Mesothelial cell of epicardium (in vitro differentiated cells): ENCODE results near the gene SYT1. TPM values are rescaled to one million over a fixed set of nuclear protein-coding genes. Genes with fewer than 3 reads are reported as not detected.
"Not testable (repeated sequence)": the region's sequence is repeated elsewhere in the genome, so short reads cannot be mapped to it uniquely, and the experiment has no call there.

Experiments
- DNase-seq, 2 experiments: peaks; one replicate each; pipeline ENCODE4 v3.0.0; 2021; ENCODE audit warnings: low spot score in 2 of 2; ENCODE audit not compliant: unreplicated experiment in 2 of 2
- H3K27ac Mint-ChIP-seq: 2 replicates; pipeline ENCODE4 v1.8.0; 2021; ENCODE audit warnings: mixed read lengths
- H3K27me3 Mint-ChIP-seq: 2 replicates; pipeline ENCODE4 v1.8.0; 2021; ENCODE audit warnings: low read depth, mixed read lengths
- H3K36me3 Mint-ChIP-seq: 2 replicates; pipeline ENCODE4 v1.8.0; 2021; ENCODE audit warnings: mixed read lengths
- H3K4me1 Mint-ChIP-seq: 2 replicates; pipeline ENCODE4 v1.8.0; 2021; ENCODE audit warnings: mixed read lengths
- H3K4me3 Mint-ChIP-seq: 2 replicates; pipeline ENCODE4 v1.8.0; 2021; ENCODE audit warnings: mild to moderate bottlenecking, moderate library complexity, mixed read lengths
- H3K9me3 Mint-ChIP-seq: 2 replicates; pipeline ENCODE4 v1.8.0; 2021; ENCODE audit warnings: mixed read lengths
- CTCF ChIP-seq: fragments of 200-600 bp; sonication (generic); IDR thresholded peaks from one replicate; pipeline ENCODE4 v1.5.0; 2021; ENCODE audit warnings: antibody characterized with exemption; ENCODE audit not compliant: unreplicated experiment
- total RNA-seq: library from RNA; stranded (reverse); gene quantifications from 3 replicates; pipeline ENCODE4 v1.2.1, GENCODE V29; 2021

The SYT1 gene
- total RNA-seq: 13.6 to 15.4 TPM (median 15.3 TPM) in 3 replicates

DNA sequence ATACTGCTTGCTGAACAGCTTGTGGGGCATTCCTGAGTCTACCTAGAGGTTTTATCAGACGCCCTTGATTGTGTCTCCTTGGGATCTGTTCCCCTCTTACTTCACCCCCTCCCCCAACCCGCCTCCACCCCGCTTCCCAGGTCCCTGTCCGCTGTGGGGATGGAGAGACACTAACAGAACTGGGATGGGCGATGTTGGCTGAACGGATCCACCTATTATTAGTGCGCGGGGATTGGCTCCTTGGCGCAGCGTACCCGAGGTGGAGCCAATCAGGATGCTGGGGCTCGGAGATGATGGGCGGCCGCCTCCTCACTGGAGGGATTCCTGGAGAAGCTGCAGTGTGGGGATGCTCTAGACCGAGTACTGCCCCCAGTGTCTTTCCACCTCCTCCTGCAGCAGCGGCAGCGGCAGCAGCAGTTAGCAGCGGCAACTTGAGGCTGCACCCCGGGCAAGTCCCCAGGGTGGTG is at the start of gene SYT1:
TSS of gene SYT1 (plus strand) at position 372 of the 467 bp plus-strand sequence.
- TF ChIP-seq CTCF: no peak
- Mint-ChIP-seq H3K4me1 (peaks cover 23% of the 10 kb centered on the region), H3K27me3 (peaks cover 32% of the 10 kb centered on the region), H3K27ac (peak within 1 kb of the TSS; percentile 96), H3K9me3 (no peaks in the 10 kb centered on the region), H3K4me3 (peak within 1 kb of the TSS; percentile 89), H3K36me3 (no peaks in the 10 kb centered on the region)
- peak; percentile 49 to 73 for DNase-seq

GRCh38 chr12:78818487-78818886 is 46.1 kb upstream of the SYT1 start:
- peaks cover 4% of the 10 kb centered on the region for H3K36me3 Mint-ChIP-seq
- no peak overlapping the region for H3K27ac Mint-ChIP-seq
- no peak overlapping the region for H3K4me3 Mint-ChIP-seq
- H3K4me1 Mint-ChIP-seq: no peaks in the 10 kb centered on the region
- peaks cover 19% of the 10 kb centered on the region for H3K9me3 Mint-ChIP-seq
- H3K27me3 Mint-ChIP-seq: no peaks in the 10 kb centered on the region
- DNase-seq: no peak
- TF ChIP-seq CTCF: no peak

DNA sequence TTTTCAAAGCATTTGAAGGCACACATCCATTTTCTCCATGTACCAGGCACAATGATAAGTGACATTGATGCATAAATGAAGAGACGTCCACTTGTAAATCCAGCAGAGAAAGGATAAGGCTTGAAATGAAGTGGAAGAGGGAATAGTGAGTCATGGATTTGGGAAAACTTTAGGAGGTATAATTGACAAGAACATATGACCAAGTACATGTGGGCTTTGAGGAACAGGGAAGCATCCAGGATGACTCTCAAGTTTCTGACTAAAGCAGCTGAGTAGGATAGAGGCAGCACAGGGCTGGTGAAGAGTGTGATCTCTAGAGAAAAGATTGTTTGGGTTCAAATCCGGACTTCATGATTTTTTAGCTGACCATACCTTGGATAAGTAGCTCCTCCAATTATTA is 43.6 kb upstream of the SYT1 start:
- H3K27me3 Mint-ChIP-seq: no peaks in the 10 kb centered on the region
- H3K9me3 Mint-ChIP-seq: peaks cover 5% of the 10 kb centered on the region
- no peak for TF ChIP-seq CTCF
- no peaks in the 10 kb centered on the region for H3K4me1 Mint-ChIP-seq
- H3K4me3 Mint-ChIP-seq: no peak overlapping the region
- no peak overlapping the region for H3K27ac Mint-ChIP-seq
- no peak for DNase-seq
- H3K36me3 Mint-ChIP-seq: peaks cover 1% of the 10 kb centered on the region

DNA sequence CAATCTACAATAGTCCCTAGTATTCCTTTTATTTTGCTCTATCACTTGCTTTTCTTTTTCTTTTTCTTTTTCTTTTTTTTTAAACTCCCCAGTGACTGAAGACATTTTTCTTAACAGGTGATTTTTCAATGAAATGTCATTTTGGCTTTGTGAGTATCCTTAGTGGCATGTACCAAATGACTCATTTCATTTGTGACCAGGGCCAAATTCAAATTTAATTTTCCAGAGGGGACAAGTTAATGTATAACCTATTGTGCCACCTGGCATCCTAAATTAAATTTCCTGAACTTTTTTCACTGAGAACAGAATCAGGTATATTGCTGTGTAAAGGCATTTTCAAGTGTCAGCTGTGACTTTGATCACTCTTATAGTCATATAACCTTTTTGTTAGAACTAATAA is 39.7 kb upstream of the SYT1 start:
- no peak for DNase-seq
- Mint-ChIP-seq H3K36me3 (no peaks in the 10 kb centered on the region), H3K4me3 (no peak overlapping the region), H3K27ac (no peak overlapping the region), H3K27me3 (no peaks in the 10 kb centered on the region), H3K4me1 (no peaks in the 10 kb centered on the region), H3K9me3 (peaks cover 12% of the 10 kb centered on the region)
- no peak for TF ChIP-seq CTCF

- no peaks in the 10 kb centered on the region for H3K27me3 Mint-ChIP-seq
- TF ChIP-seq CTCF: no peak
- no peak overlapping the region for H3K27ac Mint-ChIP-seq
- no peaks in the 10 kb centered on the region for H3K36me3 Mint-ChIP-seq
- no peaks in the 10 kb centered on the region for H3K4me1 Mint-ChIP-seq
- H3K4me3 Mint-ChIP-seq: no peak overlapping the region
- peaks cover 12% of the 10 kb centered on the region for H3K9me3 Mint-ChIP-seq
- DNase-seq: no peak
Observed at GRCh38 chr12:78829690-78830089, 34.9 kb upstream of the SYT1 start.

- TF ChIP-seq CTCF: no peak
- Mint-ChIP-seq H3K9me3 (no peaks in the 10 kb centered on the region), H3K4me3 (no peak overlapping the region), H3K36me3 (no peaks in the 10 kb centered on the region), H3K4me1 (no peaks in the 10 kb centered on the region), H3K27ac (no peak overlapping the region), H3K27me3 (no peaks in the 10 kb centered on the region)
- DNase-seq: no peak
Observed at GRCh38 chr12:78835493-78835892, 29.1 kb upstream of the SYT1 start.

GRCh38 chr12:78840518-78841019 is 24.0 kb upstream of the SYT1 start:
- not testable (repeated sequence) for DNase-seq, H3K4me3 Mint-ChIP-seq, H3K36me3 Mint-ChIP-seq, H3K27ac Mint-ChIP-seq, H3K4me1 Mint-ChIP-seq, H3K27me3 Mint-ChIP-seq
- H3K9me3 Mint-ChIP-seq: peaks cover 29% of the 10 kb centered on the region
